ENCODE data around the gene ANKRD55. TPM values are rescaled to one million over a fixed set of nuclear protein-coding genes. Genes with fewer than 3 reads are reported as not detected.

ANKRD55 gene
- total RNA-seq, 6 donors from 2014 or later: 0.23 to 1.7 (median 0.98) TPM; not detected in 1

- no peaks in the 10 kb centered on the region for H3K27me3 ChIP-seq
- no peak for DNase-seq
- H3K36me3 ChIP-seq: no peaks in the 10 kb centered on the region
- H3K4me1 ChIP-seq: peaks cover 18 to 36% (median 25%) of the 10 kb centered on the region in 4 donors
- peak overlapping the region in 3 of 4 donors; percentile 10 to 42 (median 24) for H3K27ac ChIP-seq
- H3K4me3 ChIP-seq: no peak overlapping the region
- no peaks in the 10 kb centered on the region for H3K9me3 ChIP-seq
- ATAC-seq (ENCODE audit: low FRiP score in 2 of 2): peak; percentile 46 to 50
- TF ChIP-seq, protein P1, sequence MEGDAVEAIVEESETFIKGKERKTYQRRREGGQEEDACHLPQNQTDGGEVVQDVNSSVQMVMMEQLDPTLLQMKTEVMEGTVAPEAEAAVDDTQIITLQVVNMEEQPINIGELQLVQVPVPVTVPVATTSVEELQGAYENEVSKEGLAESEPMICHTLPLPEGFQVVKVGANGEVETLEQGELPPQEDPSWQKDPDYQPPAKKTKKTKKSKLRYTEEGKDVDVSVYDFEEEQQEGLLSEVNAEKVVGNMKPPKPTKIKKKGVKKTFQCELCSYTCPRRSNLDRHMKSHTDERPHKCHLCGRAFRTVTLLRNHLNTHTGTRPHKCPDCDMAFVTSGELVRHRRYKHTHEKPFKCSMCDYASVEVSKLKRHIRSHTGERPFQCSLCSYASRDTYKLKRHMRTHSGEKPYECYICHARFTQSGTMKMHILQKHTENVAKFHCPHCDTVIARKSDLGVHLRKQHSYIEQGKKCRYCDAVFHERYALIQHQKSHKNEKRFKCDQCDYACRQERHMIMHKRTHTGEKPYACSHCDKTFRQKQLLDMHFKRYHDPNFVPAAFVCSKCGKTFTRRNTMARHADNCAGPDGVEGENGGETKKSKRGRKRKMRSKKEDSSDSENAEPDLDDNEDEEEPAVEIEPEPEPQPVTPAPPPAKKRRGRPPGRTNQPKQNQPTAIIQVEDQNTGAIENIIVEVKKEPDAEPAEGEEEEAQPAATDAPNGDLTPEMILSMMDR (IDR thresholded peaks at IDR 0.05): no peak
- no peak for TF ChIP-seq POLR2AphosphoS5 (IDR thresholded peaks at IDR 0.05)
- no peak for TF ChIP-seq POLR2A (IDR thresholded peaks at IDR 0.05)
- TF ChIP-seq EP300 (IDR thresholded peaks at IDR 0.05): no peak
Observed at GRCh38 chr5:56175021-56175420, 58.1 kb downstream of the ANKRD55 start.

- peak overlapping the region in 1 of 4 donors; percentile 27 for H3K27ac ChIP-seq
- TF ChIP-seq POLR2AphosphoS5 (IDR thresholded peaks at IDR 0.05): no peak
- no peak for TF ChIP-seq EP300 (IDR thresholded peaks at IDR 0.05)
- H3K27me3 ChIP-seq: no peaks in the 10 kb centered on the region
- DNase-seq (no peak), ATAC-seq (ENCODE audit: low FRiP score in 2 of 2) (no peak)
- H3K36me3 ChIP-seq: no peaks in the 10 kb centered on the region
- 10 to 22% methylated on average over 1 of the region's 1 CpG for WGBS, 2 donors
- no peaks in the 10 kb centered on the region for H3K9me3 ChIP-seq
- no peak overlapping the region for H3K4me3 ChIP-seq
- H3K4me1 ChIP-seq: peaks cover 23 to 46% (median 29%) of the 10 kb centered on the region in 4 donors
Observed at GRCh38 chr5:56172241-56172640, 60.9 kb downstream of the ANKRD55 start.

- 83 to 87% methylated on average over 4 of the region's 4 CpGs for WGBS, 2 donors
- Histone ChIP-seq H3K4me1 (peaks cover 17 to 35% (median 19%) of the 10 kb centered on the region in 4 donors), H3K36me3 (no peaks in the 10 kb centered on the region), H3K27me3 (no peaks in the 10 kb centered on the region), H3K9me3 (no peaks in the 10 kb centered on the region), H3K4me3 (no peak overlapping the region), H3K27ac (no peak overlapping the region)
- DNase-seq (no peak), ATAC-seq (ENCODE audit: low FRiP score in 2 of 2) (peak in 1 of 2 donors; percentile 37)
- no peak for TF ChIP-seq POLR2AphosphoS5 (IDR thresholded peaks at IDR 0.05)
- no peak for TF ChIP-seq EP300 (IDR thresholded peaks at IDR 0.05)
Observed at GRCh38 chr5:56170557-56170956, 62.6 kb downstream of the ANKRD55 start.

- Histone ChIP-seq H3K9me3 (no peaks in the 10 kb centered on the region), H3K27me3 (no peaks in the 10 kb centered on the region), H3K4me1 (peaks cover 14 to 29% (median 16%) of the 10 kb centered on the region in 4 donors), H3K4me3 (no peak overlapping the region), H3K27ac (no peak overlapping the region), H3K36me3 (no peaks in the 10 kb centered on the region)
- TF ChIP-seq POLR2AphosphoS5 (IDR thresholded peaks at IDR 0.05) (no peak), POLR2A (IDR thresholded peaks at IDR 0.05) (no peak), EP300 (IDR thresholded peaks at IDR 0.05) (no peak)
- TF ChIP-seq, protein P1 (IDR thresholded peaks at IDR 0.05): no peak
- ATAC-seq (ENCODE audit: low FRiP score in 2 of 2) (no peak), DNase-seq (no peak)
Observed at GRCh38 chr5:56169949-56170348, 63.2 kb downstream of the ANKRD55 start.

DNA sequence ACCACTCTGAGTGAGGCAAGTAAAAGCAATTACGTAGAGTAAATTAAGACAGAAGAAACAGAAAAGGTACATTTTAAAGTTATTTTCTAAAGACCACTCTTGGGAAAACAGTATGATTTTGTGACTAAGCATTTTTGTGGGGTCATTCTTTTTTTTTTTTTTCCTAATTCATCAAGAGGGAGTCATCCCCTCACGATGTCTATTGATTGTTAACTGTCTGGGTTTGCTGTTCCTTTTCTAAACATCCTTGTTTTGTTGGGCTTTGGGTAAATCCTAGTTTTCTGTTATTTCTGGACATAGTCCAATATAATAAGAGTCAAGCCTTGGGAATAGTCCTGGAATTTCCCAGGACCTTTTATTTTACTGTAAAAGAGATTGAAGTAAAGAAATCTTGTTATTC is 63.8 kb downstream of the ANKRD55 start:
- Histone ChIP-seq H3K9me3 (no peaks in the 10 kb centered on the region), H3K27me3 (no peaks in the 10 kb centered on the region), H3K4me1 (peaks cover 11 to 27% (median 15%) of the 10 kb centered on the region in 4 donors), H3K36me3 (no peaks in the 10 kb centered on the region), H3K27ac (no peak overlapping the region), H3K4me3 (no peak overlapping the region)
- ATAC-seq (ENCODE audit: low FRiP score in 2 of 2) (no peak), DNase-seq (no peak)
- 71 to 75% methylated on average over 2 of the region's 2 CpGs for WGBS, 2 donors
- TF ChIP-seq, protein P1 (IDR thresholded peaks at IDR 0.05): no peak
- TF ChIP-seq EP300 (IDR thresholded peaks at IDR 0.05) (no peak), POLR2A (IDR thresholded peaks at IDR 0.05) (no peak), POLR2AphosphoS5 (IDR thresholded peaks at IDR 0.05) (no peak)

DNA sequence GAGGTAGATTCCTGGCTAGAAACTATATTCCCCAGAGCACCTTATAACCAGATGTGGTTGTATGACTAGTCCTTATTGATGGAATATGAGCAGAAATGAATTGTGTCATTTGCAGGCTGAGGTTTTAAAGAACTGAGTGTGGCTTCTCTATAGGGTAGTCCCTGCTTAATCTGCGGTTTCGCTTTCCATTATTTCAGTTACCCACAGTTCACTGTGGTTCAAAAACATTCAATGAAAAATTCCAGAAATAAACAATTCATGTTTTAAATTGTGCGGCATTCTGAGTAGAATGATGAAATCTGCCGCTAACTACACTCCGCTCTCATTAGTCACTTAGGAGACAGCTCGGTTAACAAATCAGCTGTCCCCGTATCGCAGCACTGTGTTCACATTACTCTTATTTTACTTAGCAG is 65.1 kb downstream of the ANKRD55 start:
- no peak for ATAC-seq (ENCODE audit: low FRiP score in 2 of 2)

More for the DNA sequence above, 65.1 kb downstream of the ANKRD55 start:
- Histone ChIP-seq H3K4me1 (peaks cover 10 to 27% (median 14%) of the 10 kb centered on the region in 4 donors), H3K9me3 (no peaks in the 10 kb centered on the region), H3K27ac (peak overlapping the region in 1 of 4 donors; percentile 12), H3K4me3 (no peak overlapping the region), H3K27me3 (no peaks in the 10 kb centered on the region), H3K36me3 (no peaks in the 10 kb centered on the region)
- WGBS, 2 donors: 70 to 90% methylated on average over 8 of the region's 8 CpGs
- DNase-seq: no peak
- TF ChIP-seq POLR2AphosphoS5 (IDR thresholded peaks at IDR 0.05) (no peak), POLR2A (IDR thresholded peaks at IDR 0.05) (no peak), EP300 (IDR thresholded peaks at IDR 0.05) (no peak)
- TF ChIP-seq, protein P1 (IDR thresholded peaks at IDR 0.05): no peak
